ENCODE results near the gene WDR6.

DNA sequence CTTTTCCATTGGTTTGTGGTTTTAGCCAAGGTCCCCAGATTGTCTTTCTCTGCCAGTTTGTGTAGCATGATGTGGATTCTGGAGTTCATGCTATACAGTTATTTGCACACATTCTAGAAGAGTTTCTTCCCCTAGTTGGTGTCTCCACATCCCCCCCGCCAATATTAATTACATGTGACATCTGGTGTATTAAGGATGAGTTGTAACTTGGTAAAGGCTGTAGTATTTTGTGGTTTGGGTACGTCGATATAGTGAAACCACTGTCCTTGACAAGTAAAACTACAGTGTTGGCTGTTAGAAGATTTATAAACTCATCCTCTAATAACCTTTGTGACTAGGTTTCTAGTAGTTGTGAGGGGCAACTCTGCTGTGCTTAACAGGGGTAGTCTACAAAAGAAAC, 40.8 kb upstream of the WDR6 start:
- TF ChIP-seq, protein P1, sequence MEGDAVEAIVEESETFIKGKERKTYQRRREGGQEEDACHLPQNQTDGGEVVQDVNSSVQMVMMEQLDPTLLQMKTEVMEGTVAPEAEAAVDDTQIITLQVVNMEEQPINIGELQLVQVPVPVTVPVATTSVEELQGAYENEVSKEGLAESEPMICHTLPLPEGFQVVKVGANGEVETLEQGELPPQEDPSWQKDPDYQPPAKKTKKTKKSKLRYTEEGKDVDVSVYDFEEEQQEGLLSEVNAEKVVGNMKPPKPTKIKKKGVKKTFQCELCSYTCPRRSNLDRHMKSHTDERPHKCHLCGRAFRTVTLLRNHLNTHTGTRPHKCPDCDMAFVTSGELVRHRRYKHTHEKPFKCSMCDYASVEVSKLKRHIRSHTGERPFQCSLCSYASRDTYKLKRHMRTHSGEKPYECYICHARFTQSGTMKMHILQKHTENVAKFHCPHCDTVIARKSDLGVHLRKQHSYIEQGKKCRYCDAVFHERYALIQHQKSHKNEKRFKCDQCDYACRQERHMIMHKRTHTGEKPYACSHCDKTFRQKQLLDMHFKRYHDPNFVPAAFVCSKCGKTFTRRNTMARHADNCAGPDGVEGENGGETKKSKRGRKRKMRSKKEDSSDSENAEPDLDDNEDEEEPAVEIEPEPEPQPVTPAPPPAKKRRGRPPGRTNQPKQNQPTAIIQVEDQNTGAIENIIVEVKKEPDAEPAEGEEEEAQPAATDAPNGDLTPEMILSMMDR (IDR thresholded peaks at IDR 0.05), result no peak
- TF ChIP-seq POLR2A (IDR thresholded peaks at IDR 0.05), result no peak

Data from body of pancreas (tissue), 4 donors.